ENCODE measurements around the gene CRABP2. TPM values are rescaled to one million over a fixed set of nuclear protein-coding genes. Genes with fewer than 3 reads are reported as not detected.
A peak's percentile ranks its signal among the peaks of the same experiment; 100 is the strongest.

CRABP2 gene
- polyA plus RNA-seq, 1 of the 3 experiments (the other 2 are of a cell fraction), result 42.1 TPM

DNA sequence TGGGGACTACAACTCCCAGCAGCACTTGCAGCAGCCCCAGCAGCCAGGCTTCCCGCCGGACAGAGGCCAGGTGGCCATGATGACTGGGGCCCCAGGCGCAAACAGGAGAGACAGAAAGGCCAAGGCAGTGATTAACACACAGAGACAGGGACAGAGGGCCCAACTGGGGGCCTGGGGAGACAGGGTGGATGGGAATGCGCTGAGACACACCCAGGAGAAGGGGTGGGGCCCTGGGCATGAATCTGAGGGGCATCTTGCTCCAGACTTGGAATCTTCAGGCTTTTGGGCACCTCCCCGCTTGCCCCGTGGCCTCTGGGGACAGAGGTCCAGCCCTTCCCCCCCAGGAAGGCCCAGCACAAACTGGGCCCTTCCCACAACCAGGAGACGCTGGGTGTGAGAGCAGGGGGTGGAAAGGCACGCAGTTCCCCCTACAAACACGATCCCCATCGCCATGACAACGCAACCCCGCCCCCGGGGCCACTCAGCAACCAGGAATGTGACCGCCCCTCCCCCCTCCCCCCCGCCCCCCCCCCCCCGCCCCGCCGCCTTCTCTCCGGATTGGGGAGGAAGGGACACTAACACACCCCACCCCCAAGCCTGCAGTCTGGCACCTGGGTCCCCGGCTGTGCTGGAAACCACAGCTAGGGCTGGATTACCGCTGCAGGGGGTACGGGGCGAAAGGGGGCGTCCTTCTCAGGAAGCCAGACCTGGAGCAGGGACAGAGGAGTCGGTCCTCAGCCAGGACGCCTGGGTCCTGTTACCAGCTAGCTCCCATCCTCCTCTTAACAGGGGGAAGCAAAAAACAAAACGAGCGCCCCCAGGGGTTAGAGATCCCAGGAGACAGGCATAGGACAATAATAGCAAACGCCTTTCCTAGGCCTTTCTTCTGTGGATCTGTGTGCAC is 41.6 kb upstream of the CRABP2 start:
- peak overlapping the region; percentile 100 for H3K9ac ChIP-seq
- no peaks in the 10 kb centered on the region for H3K27me3 ChIP-seq (ENCODE audit: insufficient read depth)
- H3K9me2 ChIP-seq, result no peaks in the 10 kb centered on the region
- H4K20me1 ChIP-seq (ENCODE audit: insufficient read depth), result no peaks in the 10 kb centered on the region
- peaks cover 51% of the 10 kb centered on the region for H3F3A ChIP-seq (replicated peaks; ENCODE audit: insufficient read depth)
- peaks cover 12 to 37% of the 10 kb centered on the region in 2 experiments for H3K36me3 ChIP-seq (replicated peaks in 1 of 2; ENCODE audit: control insufficient read depth in 1 of 2, insufficient read depth in 2 of 2, low read length in 1 of 2)
- under 1% methylated on average over 12 of the region's 29 CpGs for WGBS (ENCODE audit: low lambda C conversion rate)
- TF ChIP-seq YY1 (IDR thresholded peaks at IDR 0.05; ENCODE audit: low read depth) (peak; percentile 79), CHD2 (IDR thresholded peaks at IDR 0.05; ENCODE audit: low read length, partially characterized antibody) (peak; percentile 56), EP300 (IDR thresholded peaks at IDR 0.05; ENCODE audit: borderline replicate concordance in 1 of 2, low read depth in 1 of 2, low read length in 1 of 2) (peak; percentile 14 to 34; a peak in 1 of 4 replicates), MXI1 (IDR thresholded peaks at IDR 0.05; ENCODE audit: low read depth, low read length) (peak; percentile 77), FOSL2 (IDR thresholded peaks at IDR 0.05; ENCODE audit: borderline replicate concordance, low read depth) (peak; percentile 61), RCOR1 (IDR thresholded peaks at IDR 0.05; ENCODE audit: low read length) (peak; percentile 48), GABPA (IDR thresholded peaks at IDR 0.05; ENCODE audit: low read depth) (peak; percentile 51), POLR2AphosphoS5 (IDR thresholded peaks at IDR 0.05; ENCODE audit: low read depth, low read length) (peak; percentile 75), NFIC (IDR thresholded peaks at IDR 0.05; ENCODE audit: borderline replicate concordance) (no peak), MAX (IDR thresholded peaks at IDR 0.05; ENCODE audit: low read depth) (peak; percentile 80), MEF2A (IDR thresholded peaks at IDR 0.05; ENCODE audit: borderline replicate concordance, low read depth) (no peak), SIN3A (IDR thresholded peaks at IDR 0.05; ENCODE audit: borderline replicate concordance, low read depth, low read length) (0 out of 2 replicates have a peak, but pooled peaks have one; percentile 12), TCF12 (IDR thresholded peaks at IDR 0.05) (peak; percentile 16), NRF1 (IDR thresholded peaks at IDR 0.05; ENCODE audit: low read depth, low read length) (no peak), SMC3 (IDR thresholded peaks at IDR 0.05; ENCODE audit: low read depth, low read length) (no peak; the same call in 1 of the 2 replicates), GATA2 (CRISPR knock-in tag; IDR thresholded peaks at IDR 0.05) (no peak), TAF1 (IDR thresholded peaks at IDR 0.05; ENCODE audit: borderline replicate concordance, low read depth, low read length) (peak; percentile 12; the same call in 1 of the 2 replicates), JUND (IDR thresholded peaks at IDR 0.05) (peak; percentile 39; the same call in 1 of the 2 replicates), FOXJ3 (CRISPR knock-in tag; IDR thresholded peaks at IDR 0.05) (no peak), CTCF (IDR thresholded peaks at IDR 0.05) (peak; percentile 46), REST (IDR thresholded peaks at IDR 0.05; ENCODE audit: low read depth, low read length) (peak; percentile 33; the same call in 1 of the 2 replicates)
- TF ChIP-seq, protein P1, sequence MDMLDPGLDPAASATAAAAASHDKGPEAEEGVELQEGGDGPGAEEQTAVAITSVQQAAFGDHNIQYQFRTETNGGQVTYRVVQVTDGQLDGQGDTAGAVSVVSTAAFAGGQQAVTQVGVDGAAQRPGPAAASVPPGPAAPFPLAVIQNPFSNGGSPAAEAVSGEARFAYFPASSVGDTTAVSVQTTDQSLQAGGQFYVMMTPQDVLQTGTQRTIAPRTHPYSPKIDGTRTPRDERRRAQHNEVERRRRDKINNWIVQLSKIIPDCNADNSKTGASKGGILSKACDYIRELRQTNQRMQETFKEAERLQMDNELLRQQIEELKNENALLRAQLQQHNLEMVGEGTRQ (IDR thresholded peaks at IDR 0.05; ENCODE audit: borderline replicate concordance, low read depth, low read length), result no peak
- H3K79me2 ChIP-seq (ENCODE audit: insufficient read depth), result peaks cover 73% of the 10 kb centered on the region
- DNase-seq, result peak; percentile 91
- peaks cover 37 to 48% of the 10 kb centered on the region in 2 experiments for H3K4me1 ChIP-seq (ENCODE audit: control insufficient read depth in 1 of 2, insufficient read depth in 2 of 2, low read depth in 1 of 2, low read length in 1 of 2)
- peak overlapping the region; percentile 100 for H3K27ac ChIP-seq (ENCODE audit: low read depth in 2 of 2, low read length in 1 of 2)
- peak overlapping the region; percentile 78 to 98 for H3K4me3 ChIP-seq (ENCODE audit: low read depth in 2 of 2, low read length in 1 of 2)
- H3K9me3 ChIP-seq, result no peaks in the 10 kb centered on the region
- ChIA-PET CTCF (interaction anchor here (0.6 to 8.6 kb wide), 18 partner anchors 9 to 113 kb away, joined by 3 to 42 read pairs (median 4); partner anchors contain the start of genes NTRK1 and PRCC), POLR2A (interaction anchor here (0.6 to 2.2 kb wide), 4 partner anchors 18 to 55 kb away, joined by 3 to 7 read pairs (median 4); partner anchors contain the start of genes ISG20L2, METTL25B and PRCC)
- H3K4me2 ChIP-seq, result peak overlapping the region; percentile 88
- no peak overlapping the region; the same call in 1 of the 2 replicates for H2AFZ ChIP-seq (ENCODE audit: low read depth)

Measured in SK-N-SH (cell line).